Nephron (organoid): Measurements from ENCODE around the gene CNOT6L.
"Not testable (repeated sequence)": the region's sequence is repeated elsewhere in the genome, so short reads cannot be mapped to it uniquely, and the experiment has no call there.

Experiments
- H3K27ac Mint-ChIP-seq, 3 experiments: 2 replicates each; pipeline ENCODE4 v1.8.0; 2020; ENCODE audit warnings: mixed read lengths in 3 of 3, mild to moderate bottlenecking in 2 of 3, moderate library complexity in 1 of 3
- H3K27me3 Mint-ChIP-seq: 2 replicates; pipeline ENCODE4 v1.8.0; 2021; ENCODE audit warnings: low read depth, mild to moderate bottlenecking, moderate library complexity, mixed read lengths
- H3K36me3 Mint-ChIP-seq: 2 replicates; pipeline ENCODE4 v1.8.0; 2020; ENCODE audit warnings: low read depth, mixed read lengths
- H3K4me1 Mint-ChIP-seq: 2 replicates; pipeline ENCODE4 v1.8.0; 2020; ENCODE audit warnings: mixed read lengths
- H3K4me3 Mint-ChIP-seq, 3 experiments: 2 replicates each; pipeline ENCODE4 v1.8.0; 2020; ENCODE audit warnings: mild to moderate bottlenecking in 3 of 3, mixed read lengths in 3 of 3, moderate library complexity in 2 of 3
- H3K9me3 Mint-ChIP-seq: 2 replicates; pipeline ENCODE4 v1.8.0; 2020; ENCODE audit warnings: mixed read lengths
- TF ChIP-seq, protein P1 (sequence below), 3 experiments: fragments of 200-600 bp; sonication (generic); IDR thresholded peaks; one replicate each; pipeline ENCODE4 v1.5.0; 2021; ENCODE audit warnings: antibody characterized with exemption in 3 of 3; ENCODE audit not compliant: unreplicated experiment in 3 of 3

Gene CNOT6L

DNA sequence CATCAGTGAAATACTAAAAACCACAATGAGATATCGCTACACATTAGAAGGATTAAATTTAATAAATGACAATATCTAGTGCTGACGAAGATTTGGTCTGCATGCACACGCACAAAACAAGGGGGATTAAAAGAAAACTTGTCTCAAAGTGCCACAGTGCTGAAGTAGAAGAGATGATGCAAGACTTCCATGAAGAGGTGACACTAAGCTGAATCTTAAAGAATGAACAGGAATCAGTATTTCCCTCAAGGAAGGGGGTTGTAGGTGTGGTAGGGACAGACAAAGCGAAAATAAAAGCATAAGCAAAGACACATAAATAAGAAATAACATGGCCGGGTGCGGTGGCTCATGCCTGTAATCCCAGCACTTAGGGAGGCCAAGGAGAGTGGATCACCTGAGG, 33.5 kb downstream of the CNOT6L start:
- Mint-ChIP-seq H3K27me3 (no peaks in the 10 kb centered on the region), H3K36me3 (no peaks in the 10 kb centered on the region), H3K4me1 (peaks cover 31% of the 10 kb centered on the region), H3K4me3 (no peak overlapping the region), H3K9me3 (no peaks in the 10 kb centered on the region), H3K27ac (no peak overlapping the region)
- TF ChIP-seq, protein P1, sequence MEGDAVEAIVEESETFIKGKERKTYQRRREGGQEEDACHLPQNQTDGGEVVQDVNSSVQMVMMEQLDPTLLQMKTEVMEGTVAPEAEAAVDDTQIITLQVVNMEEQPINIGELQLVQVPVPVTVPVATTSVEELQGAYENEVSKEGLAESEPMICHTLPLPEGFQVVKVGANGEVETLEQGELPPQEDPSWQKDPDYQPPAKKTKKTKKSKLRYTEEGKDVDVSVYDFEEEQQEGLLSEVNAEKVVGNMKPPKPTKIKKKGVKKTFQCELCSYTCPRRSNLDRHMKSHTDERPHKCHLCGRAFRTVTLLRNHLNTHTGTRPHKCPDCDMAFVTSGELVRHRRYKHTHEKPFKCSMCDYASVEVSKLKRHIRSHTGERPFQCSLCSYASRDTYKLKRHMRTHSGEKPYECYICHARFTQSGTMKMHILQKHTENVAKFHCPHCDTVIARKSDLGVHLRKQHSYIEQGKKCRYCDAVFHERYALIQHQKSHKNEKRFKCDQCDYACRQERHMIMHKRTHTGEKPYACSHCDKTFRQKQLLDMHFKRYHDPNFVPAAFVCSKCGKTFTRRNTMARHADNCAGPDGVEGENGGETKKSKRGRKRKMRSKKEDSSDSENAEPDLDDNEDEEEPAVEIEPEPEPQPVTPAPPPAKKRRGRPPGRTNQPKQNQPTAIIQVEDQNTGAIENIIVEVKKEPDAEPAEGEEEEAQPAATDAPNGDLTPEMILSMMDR (IDR thresholded peaks at IDR 0.05; ENCODE audit: unreplicated experiment in 3 of 3): no peak

DNA sequence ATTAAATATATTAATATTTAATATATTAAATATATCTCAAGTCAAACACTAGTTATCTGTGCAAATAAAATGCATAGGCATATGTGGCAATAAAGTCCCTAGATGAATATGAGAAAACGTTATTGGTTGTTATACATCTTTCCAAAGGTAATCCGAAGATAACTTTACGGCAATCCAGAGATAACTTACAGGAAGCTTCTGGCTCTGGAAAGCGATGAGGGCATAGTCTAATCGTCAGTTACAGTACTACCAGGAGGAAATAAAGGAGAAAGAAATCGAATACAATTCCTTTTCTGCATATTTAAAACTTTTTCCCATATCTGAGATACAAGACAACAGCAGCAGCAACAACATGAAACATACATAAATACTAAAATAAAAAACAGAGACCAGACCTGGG, 35.3 kb downstream of the CNOT6L start:
- peaks cover 25% of the 10 kb centered on the region for H3K4me1 Mint-ChIP-seq
- H3K27ac Mint-ChIP-seq: no peak overlapping the region
- no peaks in the 10 kb centered on the region for H3K36me3 Mint-ChIP-seq
- H3K27me3 Mint-ChIP-seq: no peaks in the 10 kb centered on the region
- TF ChIP-seq, protein P1 (IDR thresholded peaks at IDR 0.05; ENCODE audit: unreplicated experiment in 3 of 3): no peak
- H3K9me3 Mint-ChIP-seq: no peaks in the 10 kb centered on the region
- no peak overlapping the region for H3K4me3 Mint-ChIP-seq

DNA sequence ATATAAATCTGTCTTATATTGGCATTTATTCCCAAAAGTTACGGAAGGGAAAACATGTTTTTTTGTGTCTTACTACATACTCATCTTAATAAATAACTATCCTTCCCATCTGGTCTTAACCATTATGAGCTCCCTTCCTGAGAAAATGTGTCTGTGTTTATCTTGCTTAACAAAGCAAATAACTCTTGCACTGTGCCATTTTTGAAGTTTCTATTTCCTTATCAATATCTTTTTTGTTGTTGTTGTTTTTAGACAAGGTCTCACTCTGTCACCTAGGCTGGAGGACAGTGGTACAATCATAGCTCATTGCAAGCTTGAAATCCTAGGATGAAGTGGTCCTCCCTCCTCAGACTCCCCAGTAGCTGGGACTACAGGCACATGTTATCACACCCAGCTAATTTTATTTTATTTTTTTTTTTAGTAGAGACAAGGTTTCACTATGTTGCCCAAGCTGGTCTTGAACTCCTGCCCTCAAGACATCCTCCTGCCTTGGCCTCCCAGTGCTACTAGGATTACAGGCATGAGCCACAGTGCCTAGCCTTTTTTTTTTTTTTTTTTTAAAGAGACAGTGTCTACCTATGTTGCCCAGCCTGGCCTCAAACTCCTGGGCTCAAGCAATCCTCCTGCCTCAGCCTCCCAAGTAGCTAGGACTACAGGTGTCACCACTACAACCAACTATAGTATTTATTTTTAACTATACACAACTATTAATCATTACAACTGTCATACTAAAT, 36.9 kb downstream of the CNOT6L start:
- Mint-ChIP-seq H3K27ac (no peak overlapping the region), H3K36me3 (no peaks in the 10 kb centered on the region), H3K4me1 (peaks cover 21% of the 10 kb centered on the region), H3K4me3 (no peak overlapping the region), H3K27me3 (no peaks in the 10 kb centered on the region), H3K9me3 (no peaks in the 10 kb centered on the region)
- TF ChIP-seq, protein P1 (IDR thresholded peaks at IDR 0.05; ENCODE audit: unreplicated experiment in 3 of 3): no peak

DNA sequence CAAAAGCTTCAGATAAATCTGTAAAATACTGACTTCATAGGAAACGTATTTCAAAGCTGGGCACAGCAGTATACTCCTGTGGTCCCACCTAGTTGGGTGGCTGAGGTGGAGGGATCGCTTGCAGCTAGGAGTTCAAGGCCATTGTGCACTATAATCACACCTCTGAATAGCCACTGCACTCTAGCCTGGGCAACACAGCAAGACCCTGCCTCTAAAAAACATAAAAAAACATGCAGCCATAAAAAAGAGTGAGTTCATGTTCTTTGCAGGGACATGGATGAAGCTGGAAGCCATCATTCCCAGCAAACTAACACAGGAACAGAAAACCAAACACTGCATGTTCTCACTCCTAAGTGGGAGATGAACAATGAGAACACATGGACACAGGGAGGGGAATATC, 38.4 kb downstream of the CNOT6L start:
- not testable (repeated sequence) for H3K36me3 Mint-ChIP-seq

DNA sequence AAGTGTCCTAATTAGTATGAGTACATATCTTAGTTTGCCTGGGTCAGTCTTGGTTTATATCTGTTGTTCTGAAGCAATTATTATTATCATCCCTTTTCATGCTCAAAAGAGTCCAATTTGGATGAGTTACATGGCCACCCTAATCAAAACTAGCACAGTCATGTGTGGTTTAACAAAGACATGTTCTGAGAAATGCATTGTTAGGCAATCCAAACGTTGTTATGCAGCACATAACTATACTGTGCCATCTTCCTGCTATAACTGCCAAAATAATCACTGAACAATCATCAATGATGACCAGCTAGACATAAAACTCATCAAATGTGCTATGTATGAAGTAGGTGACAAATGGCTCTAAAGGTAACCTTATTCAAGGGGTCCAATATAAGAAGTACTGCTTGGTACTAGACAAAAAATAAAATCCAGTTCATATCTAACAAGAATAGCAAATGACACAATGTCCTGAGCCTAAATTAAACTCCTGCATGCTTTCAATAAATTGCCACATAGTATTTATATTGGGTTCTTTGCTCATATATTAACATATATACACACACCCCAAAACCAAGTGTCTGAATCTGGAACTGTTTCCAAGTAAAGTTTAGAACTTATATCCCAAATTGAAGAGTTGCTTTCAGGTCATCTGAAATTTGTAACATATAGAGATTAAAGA, 41.9 kb downstream of the CNOT6L start:
- TF ChIP-seq, protein P1 (IDR thresholded peaks at IDR 0.05; ENCODE audit: unreplicated experiment in 3 of 3): no peak
- Mint-ChIP-seq H3K27me3 (no peaks in the 10 kb centered on the region), H3K4me3 (no peak overlapping the region), H3K4me1 (peaks cover 27% of the 10 kb centered on the region), H3K27ac (peak overlapping the region in 1 of 3 experiments; percentile 58), H3K36me3 (peaks cover 7% of the 10 kb centered on the region), H3K9me3 (no peaks in the 10 kb centered on the region)

More for the DNA sequence above, 38.4 kb downstream of the CNOT6L start:
- H3K9me3 Mint-ChIP-seq, H3K4me3 Mint-ChIP-seq, H3K27me3 Mint-ChIP-seq, H3K27ac Mint-ChIP-seq: not testable (repeated sequence)
- peaks cover 32% of the 10 kb centered on the region for H3K4me1 Mint-ChIP-seq

DNA sequence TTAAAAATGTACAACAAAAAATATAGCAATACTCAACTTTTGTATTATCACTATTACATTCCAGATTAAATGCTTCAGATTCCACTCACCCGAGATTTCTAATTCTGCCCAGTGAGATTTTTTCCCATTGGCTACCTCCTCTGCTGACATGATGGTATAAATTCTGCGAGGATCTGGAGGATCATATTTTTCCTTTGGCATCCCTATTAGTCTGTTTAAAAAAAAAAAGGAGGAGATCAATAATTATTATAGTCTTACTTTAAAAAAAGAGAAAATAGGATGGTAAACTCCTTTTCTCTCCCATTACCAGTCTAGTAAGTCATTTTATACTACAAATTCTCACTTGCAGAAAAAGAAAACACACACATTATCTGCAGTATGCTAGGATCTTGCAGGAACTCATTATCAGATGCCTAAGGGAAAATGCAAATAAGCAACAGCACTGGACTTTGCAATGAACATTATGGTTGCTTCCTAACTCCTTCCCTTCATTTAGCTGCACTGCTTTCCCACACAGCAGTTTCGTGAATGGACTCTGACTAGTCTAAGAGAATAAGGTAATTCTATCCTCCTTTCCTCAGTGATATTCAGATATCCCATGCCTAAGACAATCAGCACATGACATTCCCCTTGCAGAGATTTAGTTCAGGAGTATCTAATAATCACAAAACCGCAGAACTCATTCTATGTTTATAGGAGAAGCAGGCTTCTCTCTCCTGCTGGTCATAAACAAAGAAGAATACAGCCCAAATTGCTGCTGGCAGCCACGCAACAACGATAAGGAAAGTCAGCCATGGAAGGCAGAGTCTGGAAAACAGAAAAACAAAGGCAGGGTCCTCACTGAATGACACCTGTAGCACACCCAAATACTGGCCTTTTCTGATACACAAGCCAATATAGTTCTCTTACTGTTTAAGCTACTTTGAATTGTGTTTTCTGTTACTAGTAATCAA, 42.7 kb downstream of the CNOT6L start:
- TF ChIP-seq, protein P1 (IDR thresholded peaks at IDR 0.05; ENCODE audit: unreplicated experiment in 3 of 3): no peak
- Mint-ChIP-seq H3K27me3 (no peaks in the 10 kb centered on the region), H3K4me3 (no peak overlapping the region), H3K4me1 (peaks cover 19% of the 10 kb centered on the region), H3K27ac (peak overlapping the region in 2 of 3 experiments; percentile 7 to 58), H3K9me3 (no peaks in the 10 kb centered on the region), H3K36me3 (peaks cover 13% of the 10 kb centered on the region)
